C4-2B (cell line): Measurements from ENCODE around the gene STK17A.

Experiments used
- ZFX ChIP-seq: fragments of 450-650 bp; IDR thresholded peaks from 2 replicates; pipeline ENCODE4 v1.6.1; 2017
- TF ChIP-seq, protein P1 (sequence below): fragments of 450-650 bp; conservative IDR thresholded peaks from 2 replicates; pipeline ENCODE4 v1.5.1; 2017; ENCODE audit warnings: mild to moderate bottlenecking

DNA sequence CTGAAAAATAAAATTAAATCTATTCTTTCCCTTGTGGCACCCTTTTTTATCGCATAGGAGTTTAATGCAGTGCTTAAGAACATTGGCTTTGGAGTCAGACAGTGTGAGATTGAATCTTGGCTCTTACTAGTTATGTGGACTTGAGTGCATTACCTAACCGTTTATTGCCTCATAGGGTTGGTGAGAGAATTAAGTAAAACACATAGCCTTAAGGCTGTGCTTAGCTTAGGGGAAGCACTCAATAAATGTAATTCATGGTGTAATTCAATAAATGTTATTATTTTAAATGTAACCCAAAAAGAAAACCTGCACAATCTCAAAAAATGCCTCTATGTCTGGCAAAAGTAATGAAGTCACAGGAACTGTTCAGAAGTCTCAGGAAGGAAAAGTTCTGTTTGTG is 2.7 kb downstream of the STK17A start:
- TF ChIP-seq, protein P1, sequence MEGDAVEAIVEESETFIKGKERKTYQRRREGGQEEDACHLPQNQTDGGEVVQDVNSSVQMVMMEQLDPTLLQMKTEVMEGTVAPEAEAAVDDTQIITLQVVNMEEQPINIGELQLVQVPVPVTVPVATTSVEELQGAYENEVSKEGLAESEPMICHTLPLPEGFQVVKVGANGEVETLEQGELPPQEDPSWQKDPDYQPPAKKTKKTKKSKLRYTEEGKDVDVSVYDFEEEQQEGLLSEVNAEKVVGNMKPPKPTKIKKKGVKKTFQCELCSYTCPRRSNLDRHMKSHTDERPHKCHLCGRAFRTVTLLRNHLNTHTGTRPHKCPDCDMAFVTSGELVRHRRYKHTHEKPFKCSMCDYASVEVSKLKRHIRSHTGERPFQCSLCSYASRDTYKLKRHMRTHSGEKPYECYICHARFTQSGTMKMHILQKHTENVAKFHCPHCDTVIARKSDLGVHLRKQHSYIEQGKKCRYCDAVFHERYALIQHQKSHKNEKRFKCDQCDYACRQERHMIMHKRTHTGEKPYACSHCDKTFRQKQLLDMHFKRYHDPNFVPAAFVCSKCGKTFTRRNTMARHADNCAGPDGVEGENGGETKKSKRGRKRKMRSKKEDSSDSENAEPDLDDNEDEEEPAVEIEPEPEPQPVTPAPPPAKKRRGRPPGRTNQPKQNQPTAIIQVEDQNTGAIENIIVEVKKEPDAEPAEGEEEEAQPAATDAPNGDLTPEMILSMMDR: no peak
- no peak for TF ChIP-seq ZFX
